HG03442 (cell line): ENCODE measurements around the gene DAZAP1.

Experiments
- ATAC-seq: cut with Tn5 transposase; IDR thresholded peaks from one replicate; pipeline ENCODE4 v1.9.1; 2021; ENCODE audit warnings: mild to moderate bottlenecking, moderate library complexity; ENCODE audit not compliant: unreplicated experiment

Gene DAZAP1

DNA sequence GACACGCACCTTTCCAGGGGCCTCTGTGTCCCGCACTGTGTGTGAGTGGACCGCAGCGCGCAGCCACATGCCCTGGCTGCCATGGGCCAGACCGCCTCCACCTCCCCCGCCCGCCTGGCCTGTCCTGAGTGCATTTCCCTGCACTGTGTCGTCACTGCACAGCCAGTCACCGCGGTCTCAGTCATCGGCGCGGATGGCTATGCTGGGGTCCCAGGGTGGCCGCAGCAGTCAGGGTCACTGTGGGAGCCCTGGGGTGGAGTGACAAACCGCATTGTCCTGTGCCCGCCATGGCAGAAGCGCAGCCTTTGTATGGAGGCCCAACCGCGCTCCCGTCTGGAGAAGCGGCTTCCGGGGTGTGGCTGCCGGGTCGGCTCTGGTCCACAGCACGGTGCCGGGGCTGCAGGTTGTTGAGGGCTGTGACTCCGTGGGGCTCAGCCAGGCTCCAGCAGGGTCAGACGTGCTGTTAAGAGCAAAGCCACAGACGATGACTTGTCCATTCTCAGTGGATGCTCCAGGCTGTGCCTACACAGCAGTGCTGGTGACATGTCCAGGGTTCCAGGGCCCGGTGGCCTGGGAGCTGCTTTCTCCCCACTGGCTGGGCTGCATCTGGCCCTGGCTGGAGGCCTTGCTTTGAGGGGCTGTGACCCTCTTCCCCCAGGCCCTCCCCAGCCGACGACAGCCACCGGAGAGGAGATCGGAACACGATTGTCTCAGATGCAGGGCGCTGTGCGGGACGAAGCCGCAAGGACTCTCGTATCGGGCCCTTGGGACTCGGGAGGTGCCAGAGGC is 30.0 kb upstream of the DAZAP1 start:
- no peak for ATAC-seq

DNA sequence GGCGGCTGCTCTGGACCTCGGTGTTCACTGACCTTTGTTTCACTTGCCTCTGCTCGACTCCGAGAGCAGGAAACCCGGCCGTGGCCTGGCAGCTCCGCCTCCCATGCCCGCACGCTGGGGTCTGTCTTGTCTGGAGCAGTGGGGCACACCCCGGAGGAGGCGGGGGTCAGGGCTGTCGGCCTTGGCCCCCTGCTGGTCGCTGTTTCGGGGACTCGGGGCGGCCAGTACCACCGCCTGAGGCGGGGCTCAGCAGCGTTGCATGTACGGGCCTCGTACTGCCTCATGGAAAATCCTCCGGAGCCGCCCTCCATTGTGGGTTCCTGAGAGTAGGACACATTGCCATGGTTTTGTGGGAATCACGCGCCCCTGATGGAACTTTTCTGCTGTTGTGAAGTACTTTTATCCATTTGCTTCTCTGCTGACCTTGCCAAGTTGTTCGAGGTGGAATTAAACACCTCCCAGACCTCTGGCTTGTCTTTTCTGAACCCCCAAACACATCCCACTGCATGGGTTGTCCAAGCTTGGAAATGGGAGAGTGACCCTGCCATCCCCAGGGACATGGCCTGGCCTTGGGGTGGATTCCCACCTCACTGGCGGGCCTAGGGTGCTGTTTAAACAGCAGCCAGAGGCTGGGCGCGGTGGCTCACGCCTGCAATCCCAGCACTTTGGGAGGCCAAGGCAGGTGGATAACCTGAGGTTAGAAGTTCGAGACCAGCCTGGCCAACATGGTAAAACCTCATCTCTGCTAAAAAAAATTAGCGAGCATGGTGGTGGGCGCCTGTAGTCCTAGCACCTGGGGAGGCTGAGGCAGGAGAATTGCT is 29.2 kb upstream of the DAZAP1 start:
- no peak for ATAC-seq

DNA sequence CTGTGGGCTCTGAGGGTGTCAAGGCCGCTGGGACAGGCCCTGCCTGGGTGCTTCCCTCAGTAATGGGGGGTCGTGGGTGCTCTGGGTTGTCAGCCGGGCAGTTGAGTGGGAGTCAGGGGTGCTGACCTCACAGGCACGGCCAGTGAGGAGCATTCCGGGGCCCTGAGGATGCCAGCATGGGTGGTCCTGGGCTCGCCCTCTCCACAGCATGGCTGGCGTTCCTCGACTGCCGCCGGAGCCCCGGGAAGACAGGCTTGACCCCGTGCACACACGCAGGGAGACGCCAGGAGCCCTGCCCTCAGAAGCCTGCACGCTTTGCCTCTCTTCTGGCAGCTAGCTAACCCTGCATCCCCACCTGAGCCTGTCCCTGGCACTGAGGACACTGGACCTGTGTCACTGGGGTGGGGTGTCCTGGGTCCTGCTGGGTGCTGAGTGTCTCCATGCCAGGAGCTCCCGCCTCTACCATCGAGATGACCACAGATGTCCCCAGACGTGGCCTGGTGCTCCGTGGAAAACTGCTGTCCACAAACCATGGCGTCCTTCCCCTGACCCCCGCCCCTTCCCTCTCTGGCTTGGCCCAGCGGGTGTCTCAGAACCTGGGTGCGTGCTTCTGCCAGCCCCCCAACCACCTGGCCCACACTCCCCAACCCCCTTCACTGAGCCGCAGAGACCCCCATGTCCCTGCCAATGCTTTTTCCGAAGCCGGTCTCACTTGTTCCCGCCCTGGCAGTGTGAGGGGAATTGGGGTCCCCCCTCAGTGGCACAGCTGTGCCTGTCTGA is 28.1 kb upstream of the DAZAP1 start:
- no peak for ATAC-seq

GRCh38 chr19:1379961-1380489 is 27.4 kb upstream of the DAZAP1 start:
- ATAC-seq = no peak

DNA sequence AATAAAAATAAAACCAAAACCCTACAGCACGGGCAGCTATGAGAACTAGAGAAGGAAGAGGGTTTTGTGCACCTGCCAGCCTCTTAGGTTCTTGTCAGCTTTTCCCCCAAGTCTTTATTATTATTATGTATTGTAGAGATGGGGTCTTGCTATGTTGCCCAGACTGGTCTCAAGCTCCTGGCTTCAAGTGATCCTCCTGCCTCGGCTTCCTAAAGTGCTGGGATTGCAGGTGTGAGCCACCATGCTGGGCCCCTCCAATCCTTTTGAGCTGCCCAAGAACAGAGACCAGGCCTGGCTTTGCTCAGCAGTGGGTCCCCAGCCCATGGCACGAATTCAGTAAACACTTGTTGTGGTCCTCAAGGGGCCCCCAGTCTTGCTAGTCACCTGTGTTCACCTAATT is 25.1 kb upstream of the DAZAP1 start:
- no peak for ATAC-seq

DNA sequence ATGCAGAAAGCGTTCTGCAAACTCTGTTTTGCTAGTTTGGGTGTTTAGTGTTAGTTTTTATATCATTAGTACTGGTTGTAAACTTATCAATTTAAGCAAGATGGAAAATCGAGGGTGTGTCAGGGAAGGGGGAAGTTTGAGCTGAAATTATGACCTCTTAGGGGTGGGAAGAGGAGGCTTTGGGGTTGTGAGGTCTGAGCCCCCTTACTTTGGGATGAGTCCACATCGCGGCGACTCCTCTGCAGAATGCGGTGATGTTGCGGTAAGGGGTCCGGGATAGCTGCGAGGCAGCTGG is 24.4 kb upstream of the DAZAP1 start:
- ATAC-seq = no peak

GRCh38 chr19:1383312-1384084 is 23.9 kb upstream of the DAZAP1 start, which contains the start of gene NDUFS7:
Gene NDUFS7 (plus strand): TSS chr19:1383907. CDS start chr19:1383927, 20 bp downstream.
- ATAC-seq = peak; percentile 75

DNA sequence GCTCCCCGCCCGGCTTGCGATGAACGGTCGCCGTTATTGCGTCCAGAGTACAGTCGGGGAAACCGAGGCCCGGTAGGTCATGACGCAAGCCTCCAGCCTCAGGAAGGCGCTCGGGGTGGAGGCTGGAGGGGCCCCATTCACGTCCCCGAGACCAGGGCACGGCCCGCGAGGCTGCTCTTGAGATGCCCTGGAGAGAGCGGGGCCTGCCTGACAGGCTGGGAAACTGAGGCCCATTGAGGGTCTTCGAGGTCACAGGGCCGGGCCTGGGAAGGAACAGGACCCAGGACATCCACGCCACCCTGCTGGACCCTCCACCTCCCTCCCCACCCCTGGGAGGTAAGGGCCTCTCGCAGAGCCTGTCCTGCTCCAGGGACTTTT is 23.3 kb upstream of the DAZAP1 start:
- ATAC-seq = peak; percentile 8

DNA sequence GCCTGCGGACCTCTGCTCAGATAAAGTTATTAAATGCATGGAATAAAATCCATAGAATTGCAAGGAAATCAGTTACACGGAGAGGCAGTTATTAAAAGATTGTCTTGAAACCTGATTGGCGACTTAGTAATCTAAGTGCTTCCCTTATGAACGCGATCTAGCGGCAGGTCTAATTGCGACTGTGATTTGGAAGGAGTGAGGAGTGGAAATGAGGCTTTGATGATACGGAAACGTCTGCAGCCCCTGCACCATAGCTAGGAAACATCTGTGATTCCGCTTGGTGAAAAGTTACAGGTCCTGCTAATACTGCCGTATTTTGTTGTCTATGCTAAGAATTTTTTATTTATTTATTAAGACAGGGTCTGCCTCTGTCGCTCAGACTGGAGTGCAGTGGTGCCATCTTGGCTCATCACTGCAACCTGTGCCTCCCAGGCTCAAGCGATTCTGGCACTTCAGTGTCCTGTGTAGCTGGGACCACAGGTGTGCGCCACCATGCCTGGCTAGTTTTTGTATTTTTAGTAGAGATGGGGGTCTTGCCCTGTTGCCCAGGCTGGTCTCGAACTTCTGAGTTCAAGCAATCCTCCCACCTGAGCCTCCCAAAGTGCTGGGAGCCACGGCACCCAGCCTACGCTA is 22.8 kb upstream of the DAZAP1 start:
- ATAC-seq = no peak

DNA sequence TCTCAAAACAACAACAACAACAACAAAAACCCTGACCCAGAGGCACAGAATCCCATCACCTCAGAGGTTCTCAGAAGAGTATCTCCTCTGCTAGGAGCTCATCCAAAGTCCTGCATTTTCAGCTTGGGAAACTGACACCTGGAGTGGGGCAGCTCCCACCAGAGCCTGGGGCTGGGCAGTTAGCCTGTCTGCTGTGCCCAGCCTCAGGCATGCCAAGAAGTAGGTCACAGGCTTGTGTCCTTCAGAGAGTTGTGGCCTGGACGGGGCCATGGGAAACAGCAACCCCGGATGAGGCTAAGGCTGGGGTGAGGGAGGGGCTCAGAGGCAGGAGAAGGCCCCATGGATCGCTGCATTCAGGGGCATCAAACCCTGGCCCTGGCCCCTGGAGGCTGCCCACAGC is 21.6 kb upstream of the DAZAP1 start:
- no peak for ATAC-seq

DNA sequence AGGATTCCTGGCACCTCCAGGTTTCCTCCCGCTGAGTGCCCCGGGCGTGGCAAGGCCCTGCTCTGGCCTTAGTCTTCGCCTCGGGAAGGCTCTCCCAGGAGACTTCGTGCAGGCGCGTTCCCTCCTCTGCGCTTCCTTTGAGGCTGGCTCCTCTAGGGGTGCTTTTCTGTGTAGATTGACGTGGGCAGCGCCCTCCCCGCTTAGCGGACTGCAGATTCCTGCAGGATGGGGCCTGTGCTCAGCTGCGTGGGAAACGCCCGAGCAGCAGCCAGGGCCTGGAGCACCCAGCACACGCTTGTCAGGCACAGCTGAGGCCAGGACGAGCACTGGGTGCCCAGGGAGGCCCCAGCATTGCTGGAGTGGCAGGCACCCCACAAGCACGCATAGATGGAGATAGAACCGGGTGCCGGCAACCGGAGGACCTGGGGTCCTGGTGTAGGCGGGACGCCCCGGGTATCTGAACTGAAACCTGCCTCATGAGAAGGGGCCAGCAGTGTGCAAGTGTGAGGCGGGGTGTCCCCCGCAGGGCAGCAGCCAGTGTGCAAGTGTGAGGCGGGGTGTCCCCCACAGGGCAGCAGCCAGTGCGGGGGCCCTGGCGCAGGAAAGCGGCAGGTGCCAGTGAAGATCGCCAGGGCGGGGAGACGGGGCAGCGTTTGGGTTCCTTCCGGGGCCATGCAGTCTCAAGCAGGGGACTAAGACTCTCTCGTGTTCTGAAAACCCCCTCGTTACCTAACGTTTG is 20.3 kb upstream of the DAZAP1 start:
- ATAC-seq = no peak

GRCh38 chr19:1387684-1388636 is 19.4 kb upstream of the DAZAP1 start:
- no peak for ATAC-seq

DNA sequence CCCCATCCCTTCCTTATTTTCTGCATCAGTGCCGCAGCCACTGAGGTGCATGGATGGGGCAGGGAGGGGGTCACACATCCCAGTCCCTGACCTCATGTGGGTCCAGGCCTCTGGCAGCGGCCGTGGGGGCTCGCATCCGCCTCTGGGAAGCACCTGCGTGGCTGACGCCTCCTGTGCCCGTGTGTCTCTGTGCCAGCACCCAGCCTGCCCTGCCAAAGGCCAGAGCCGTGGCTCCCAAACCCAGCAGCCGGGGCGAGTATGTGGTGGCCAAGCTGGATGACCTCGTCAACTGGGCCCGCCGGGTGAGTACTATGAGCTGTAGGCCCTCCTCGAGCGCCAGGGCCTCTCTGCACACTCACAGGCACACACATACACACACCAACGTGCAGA is 18.8 kb upstream of the DAZAP1 start:
- ATAC-seq = no peak

DNA sequence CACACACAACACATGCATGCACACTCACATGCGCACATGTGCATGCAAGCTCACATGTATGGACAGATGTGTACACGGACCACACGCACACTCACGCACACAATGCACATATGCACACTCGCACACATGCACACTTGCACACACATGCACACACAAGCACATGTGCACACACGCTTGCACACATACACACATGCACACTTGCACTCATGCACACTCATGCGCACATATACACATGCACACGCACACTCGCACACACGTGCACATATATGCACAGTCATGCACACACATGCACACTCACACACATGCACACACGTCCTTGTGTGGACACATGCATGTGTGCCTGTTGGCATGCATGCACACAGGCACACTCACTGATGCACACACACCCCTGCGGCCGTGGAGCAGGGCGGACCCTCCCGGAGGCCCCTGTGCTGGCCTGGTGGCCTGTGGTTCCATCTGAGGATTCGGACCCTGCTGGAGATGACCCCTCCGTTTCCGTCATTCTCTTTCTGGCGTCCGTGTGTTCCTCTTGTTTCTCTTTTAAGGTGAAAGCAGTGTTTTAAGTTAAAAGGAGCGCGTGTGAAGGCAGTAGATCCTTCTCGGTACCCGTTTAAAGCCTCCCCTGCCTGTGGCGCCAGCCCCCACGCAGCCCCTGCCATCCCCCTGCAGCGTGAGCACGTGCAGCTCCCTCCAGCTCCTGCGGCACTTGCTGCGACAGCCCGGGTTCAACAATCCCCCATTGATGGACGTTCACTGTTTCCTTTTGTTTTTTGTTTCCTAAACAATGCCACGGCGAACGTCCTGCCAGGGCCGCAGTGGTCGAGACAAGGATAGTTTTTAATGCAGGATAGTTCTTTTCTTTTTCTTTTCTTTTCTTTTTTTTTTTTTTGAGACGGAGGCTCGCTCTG is 18.1 kb upstream of the DAZAP1 start:
- ATAC-seq = no peak

GRCh38 chr19:1390890-1391423 is 16.4 kb upstream of the DAZAP1 start:
- no peak for ATAC-seq

DNA sequence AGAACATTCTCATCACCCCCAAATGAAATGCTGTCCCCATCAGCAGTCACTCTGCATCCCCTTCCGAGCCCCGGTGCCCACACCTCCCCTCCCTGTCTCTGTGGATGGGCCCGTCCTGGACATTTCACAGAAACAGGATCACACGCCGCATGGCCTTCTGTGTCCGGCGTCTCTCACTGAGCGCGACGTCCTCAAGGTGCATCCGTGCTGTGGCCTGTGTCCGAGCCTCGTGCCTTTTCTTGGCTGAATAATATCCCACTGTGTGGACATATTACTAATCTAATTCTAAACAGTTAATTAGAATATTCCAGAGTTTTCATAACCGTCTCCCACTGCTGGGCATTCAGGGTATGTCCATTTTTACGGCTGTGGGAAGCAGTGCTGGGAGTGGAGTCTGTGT is 15.0 kb upstream of the DAZAP1 start:
- no peak for ATAC-seq

DNA sequence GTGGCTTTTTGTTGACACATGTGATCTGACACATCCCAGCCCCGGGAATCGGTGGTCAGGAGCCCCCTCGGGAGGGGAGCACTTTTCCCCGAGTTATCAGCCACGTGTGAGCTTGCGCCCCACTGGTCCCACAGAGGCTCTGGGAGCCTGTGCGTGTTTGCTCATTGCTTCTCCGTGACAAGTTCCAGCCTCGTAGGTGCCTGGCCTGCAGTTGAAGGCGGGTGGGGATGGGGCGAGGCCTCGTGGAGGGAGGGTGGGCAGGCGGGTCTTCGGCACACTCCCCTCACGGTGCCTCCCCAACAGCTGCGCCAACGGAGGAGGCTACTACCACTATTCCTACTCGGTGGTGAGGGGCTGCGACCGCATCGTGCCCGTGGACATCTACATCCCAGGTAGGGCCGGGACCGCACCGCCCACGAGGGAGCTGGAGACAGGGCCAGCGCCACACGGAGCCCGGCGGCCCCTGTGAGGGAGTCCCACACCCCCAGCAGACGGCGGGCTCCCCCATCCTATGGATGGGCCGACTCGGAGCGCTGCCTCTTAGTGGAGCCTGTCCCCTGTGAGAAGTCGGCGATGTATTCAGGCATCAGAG is 14.4 kb upstream of the DAZAP1 start:
- no peak for ATAC-seq
